Left lung (tissue), 10 donors: ENCODE measurements around the gene PRPF8. TPM values are rescaled to one million over a fixed set of nuclear protein-coding genes. Genes with fewer than 3 reads are reported as not detected.
A peak's percentile ranks its signal among the peaks of the same experiment; 100 is the strongest.
"Not testable (repeated sequence)": the region's sequence is repeated elsewhere in the genome, so short reads cannot be mapped to it uniquely, and the experiment has no call there.

Experiments
- ATAC-seq: fragments of 200-7000 bp; cut with Tn5 transposase; one replicate; pipeline ENCODE4 v1.9.1; 2020; ENCODE audit warnings: moderate library complexity
- DNase-seq, 4 donors: peaks; one replicate each; pipeline ENCODE4 v3.0.0-alpha.2; 2013 to 2020
- H3K27ac ChIP-seq, 2 donors: fragments of 200-600 bp; sonication (generic) in 1 of 2; one replicate each; pipeline versions ENCODE4 v1.5.0 to v1.8.0; 2020 to 2021
- H3K27me3 ChIP-seq, 2 donors: fragments of 200-600 bp; sonication (generic) in 1 of 2; one replicate each; pipeline versions ENCODE4 v1.5.0 to v1.8.0; 2020 to 2021
- H3K36me3 ChIP-seq, 2 donors: fragments of 200-600 bp; sonication (generic) in 1 of 2; one replicate each; pipeline versions ENCODE4 v1.5.0 to v1.8.0; 2020 to 2021
- H3K4me1 ChIP-seq, 2 donors: fragments of 200-600 bp; one replicate each; pipeline ENCODE4 v1.8.0; 2021
- H3K4me3 ChIP-seq, 2 donors: fragments of 200-600 bp; sonication (generic) in 1 of 2; one replicate each; pipeline versions ENCODE4 v1.5.0 to v1.8.0; 2020 to 2021; ENCODE audit warnings: mild to moderate bottlenecking in 1 of 2
- H3K9me3 ChIP-seq, 2 donors: fragments of 200-600 bp; sonication (generic) in 1 of 2; one replicate each; pipeline versions ENCODE4 v1.5.0 to v1.8.0; 2020 to 2021
- CTCF ChIP-seq, 2 donors: fragments of 200-600 bp; sonication (generic) in 1 of 2; IDR thresholded peaks; one replicate each; pipeline versions ENCODE4 v1.5.0 to v1.8.0; 2021; ENCODE audit warnings: antibody characterized with exemption in 2 of 2
- intact Hi-C, 2 donors: fragments of 100-400 bp; cut with DNase I; formaldehyde crosslinking; loops; one replicate each; pipeline versions ENCODE4 v1.11.2 to v1.14.2; 2022
- polyA plus RNA-seq, 6 donors: library from polyadenylated mRNA; unstranded; fragments of 120-200 nt; gene quantifications; one replicate each; pipeline ENCODE4 v1.2.1, GENCODE V29; 2013; ENCODE audit not compliant: insufficient read length in 6 of 6
- total RNA-seq, 2 donors: library from RNA; stranded (reverse); fragmentation: NEBNext Ultra II Directional; extraction: Animal tissue kit (Norgen Biotek cat#: 25700); gene quantifications; one replicate each; pipeline ENCODE4 v1.2.1, GENCODE V29; 2021
- donor health status: DM: no; HTN: yes; CAD: no.
- donor health status: DM: no; HTN: no; CAD: no.

PRPF8 gene
- total and polyA plus RNA-seq, 8 donors = 230 to 364 (median 329) TPM

GRCh38 chr17:1724351-1724868 lies 39.7 kb upstream of the PRPF8 start, which contains the start of gene WDR81:
WDR81 (plus strand) TSS chr17:1724704; CDS start chr17:1724960, 256 bp downstream.
- intact Hi-C loops = loop anchor here in 1 of 2 donors (10.0 kb wide), 1 partner anchor 50 kb away; no protein-coding TSS in a partner anchor
- Histone ChIP-seq H3K36me3 (peaks cover 0 to 35% of the 10 kb centered on the region in 2 donors), H3K27me3 (no peaks in the 10 kb centered on the region), H3K9me3 (no peaks in the 10 kb centered on the region), H3K4me3 (peak within 1 kb of the TSS; percentile 67 to 94), H3K27ac (peak within 1 kb of the TSS; percentile 85 to 88), H3K4me1 (peaks cover 16 to 87% of the 10 kb centered on the region in 2 donors)
- ATAC-seq = peak; percentile 85
- TF ChIP-seq CTCF (IDR thresholded peaks at IDR 0.05) = no peak
- DNase-seq = peak; percentile 82 to 99 (median 93)

GRCh38 chr17:1722022-1722421 lies 37.4 kb upstream of the PRPF8 start:
- not testable (repeated sequence) for H3K27ac ChIP-seq, ATAC-seq, H3K4me3 ChIP-seq, H3K9me3 ChIP-seq, DNase-seq, H3K27me3 ChIP-seq
- intact Hi-C loops = loop anchor here in 1 of 2 donors (10.0 kb wide), 1 partner anchor 53 kb away; no protein-coding TSS in a partner anchor
- Histone ChIP-seq H3K36me3 (peaks cover 0 to 11% of the 10 kb centered on the region in 2 donors), H3K4me1 (peaks cover 26 to 79% of the 10 kb centered on the region in 2 donors)

GRCh38 chr17:1720856-1721386 lies 36.3 kb upstream of the PRPF8 start:
- no peak overlapping the region for H3K27ac ChIP-seq
- H3K9me3 ChIP-seq = no peaks in the 10 kb centered on the region
- intact Hi-C loops = loop anchor here in 1 of 2 donors (10.0 kb wide), 1 partner anchor 54 kb away; no protein-coding TSS in a partner anchor
- no peaks in the 10 kb centered on the region for H3K27me3 ChIP-seq
- peaks cover 26 to 68% of the 10 kb centered on the region in 2 donors for H3K4me1 ChIP-seq
- TF ChIP-seq CTCF (IDR thresholded peaks at IDR 0.05) = peak; percentile 89 to 97
- H3K36me3 ChIP-seq = peaks cover 0 to under 1% of the 10 kb centered on the region in 2 donors
- ATAC-seq (no peak), DNase-seq (peak in 1 of 4 donors; percentile 60)
- H3K4me3 ChIP-seq = no peak overlapping the region

GRCh38 chr17:1718362-1719165 lies 33.9 kb upstream of the PRPF8 start:
- Histone ChIP-seq H3K4me1 (peaks cover 24 to 65% of the 10 kb centered on the region in 2 donors), H3K27ac (peak overlapping the region; percentile 99 to 100)

More at GRCh38 chr17:1718362-1719165, 33.9 kb upstream of the PRPF8 start:
- ATAC-seq = no peak
- no peak for DNase-seq
- H3K4me3 ChIP-seq = peak overlapping the region in 1 of 2 donors; percentile 97
- no peak for TF ChIP-seq CTCF (IDR thresholded peaks at IDR 0.05)
- H3K36me3 ChIP-seq = peaks cover 0 to 10% of the 10 kb centered on the region in 2 donors
- no peaks in the 10 kb centered on the region for H3K9me3 ChIP-seq
- no peaks in the 10 kb centered on the region for H3K27me3 ChIP-seq
- intact Hi-C loops = no loop called here
